Kasumi-1 (cell line): ENCODE data around the gene THOC3.
"Not testable (repeated sequence)": the region's sequence is repeated elsewhere in the genome, so short reads cannot be mapped to it uniquely, and the experiment has no call there.

Source experiments
- DNase-seq, 2 experiments: peaks; one replicate each; lab custom pipeline; 2025; lab: John Stamatoyannopoulos, UW

The THOC3 gene

GRCh38 chr5:175938489-175938888, 29.6 kb downstream of the THOC3 start:
- not testable (repeated sequence) for DNase-seq

DNA sequence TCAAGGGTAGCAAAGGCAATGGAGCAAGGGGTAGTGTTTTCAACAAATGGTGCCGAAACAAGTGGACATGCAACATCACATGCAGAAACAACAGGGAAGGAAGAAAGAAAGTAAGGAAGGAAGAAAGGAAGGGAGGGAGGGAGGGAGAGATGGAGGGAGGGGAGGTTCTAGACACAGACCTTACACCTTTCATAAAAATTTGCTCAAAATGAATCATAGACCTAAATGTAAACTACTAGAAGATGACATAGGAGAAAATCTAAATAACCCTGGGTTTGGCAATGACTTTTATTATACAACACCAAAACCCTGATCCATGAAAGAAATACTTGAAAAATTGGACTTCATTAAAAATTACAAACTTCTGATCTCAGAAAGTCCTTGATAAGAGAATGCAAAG, 39.4 kb downstream of the THOC3 start:
- DNase-seq, result not testable (repeated sequence)

DNA sequence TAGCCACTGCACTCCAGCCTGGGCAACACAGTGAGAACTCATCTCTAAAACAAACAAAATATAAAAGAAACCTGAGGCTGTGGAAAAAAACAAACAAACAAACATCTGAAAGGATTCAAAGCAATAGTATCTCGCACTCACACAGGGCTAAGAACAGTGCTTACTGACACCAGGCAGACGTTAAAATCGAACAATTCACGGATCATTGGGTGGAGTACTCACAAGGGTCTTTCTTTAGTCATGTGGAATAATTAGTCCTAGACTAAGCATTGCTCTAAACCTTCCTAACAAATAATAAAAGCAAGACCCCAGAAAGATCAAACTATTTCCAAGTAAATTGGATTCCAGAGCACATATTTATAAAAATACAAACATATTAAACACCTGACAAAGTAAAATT, 43.0 kb downstream of the THOC3 start:
- not testable (repeated sequence) for DNase-seq

- no peak for DNase-seq
Measured at GRCh38 chr5:175922192-175922885, 45.8 kb downstream of the THOC3 start.

GRCh38 chr5:175921061-175921730, 46.9 kb downstream of the THOC3 start:
- no peak for DNase-seq

DNA sequence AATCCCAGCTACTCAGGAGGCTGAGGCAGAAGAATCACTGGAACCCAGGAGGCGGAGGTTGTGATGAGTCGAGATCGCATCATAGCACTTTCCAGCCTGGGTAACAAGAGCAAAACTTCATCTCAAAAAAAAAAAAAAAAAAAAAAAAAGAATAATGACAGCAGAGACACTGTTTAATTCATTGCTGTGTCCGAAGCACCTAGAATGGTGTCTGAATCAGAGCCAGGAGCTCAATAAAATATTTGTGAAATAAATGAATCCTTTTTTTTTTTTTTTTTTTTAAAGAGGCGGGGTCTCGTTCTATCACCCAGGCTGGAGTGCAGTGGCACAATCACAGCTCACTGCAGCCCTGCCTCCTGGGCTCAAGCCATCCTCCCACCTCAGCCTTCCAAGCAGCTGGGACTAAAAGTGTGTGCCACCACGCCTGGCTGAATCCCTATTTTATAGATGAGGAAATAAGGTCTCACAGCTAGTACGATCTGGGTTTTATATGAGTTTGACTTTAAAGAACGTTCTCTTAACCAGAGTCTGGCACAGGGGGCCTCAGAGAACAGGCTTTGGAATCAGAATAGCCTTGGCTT, 47.8 kb downstream of the THOC3 start:
- DNase-seq, result no peak

DNA sequence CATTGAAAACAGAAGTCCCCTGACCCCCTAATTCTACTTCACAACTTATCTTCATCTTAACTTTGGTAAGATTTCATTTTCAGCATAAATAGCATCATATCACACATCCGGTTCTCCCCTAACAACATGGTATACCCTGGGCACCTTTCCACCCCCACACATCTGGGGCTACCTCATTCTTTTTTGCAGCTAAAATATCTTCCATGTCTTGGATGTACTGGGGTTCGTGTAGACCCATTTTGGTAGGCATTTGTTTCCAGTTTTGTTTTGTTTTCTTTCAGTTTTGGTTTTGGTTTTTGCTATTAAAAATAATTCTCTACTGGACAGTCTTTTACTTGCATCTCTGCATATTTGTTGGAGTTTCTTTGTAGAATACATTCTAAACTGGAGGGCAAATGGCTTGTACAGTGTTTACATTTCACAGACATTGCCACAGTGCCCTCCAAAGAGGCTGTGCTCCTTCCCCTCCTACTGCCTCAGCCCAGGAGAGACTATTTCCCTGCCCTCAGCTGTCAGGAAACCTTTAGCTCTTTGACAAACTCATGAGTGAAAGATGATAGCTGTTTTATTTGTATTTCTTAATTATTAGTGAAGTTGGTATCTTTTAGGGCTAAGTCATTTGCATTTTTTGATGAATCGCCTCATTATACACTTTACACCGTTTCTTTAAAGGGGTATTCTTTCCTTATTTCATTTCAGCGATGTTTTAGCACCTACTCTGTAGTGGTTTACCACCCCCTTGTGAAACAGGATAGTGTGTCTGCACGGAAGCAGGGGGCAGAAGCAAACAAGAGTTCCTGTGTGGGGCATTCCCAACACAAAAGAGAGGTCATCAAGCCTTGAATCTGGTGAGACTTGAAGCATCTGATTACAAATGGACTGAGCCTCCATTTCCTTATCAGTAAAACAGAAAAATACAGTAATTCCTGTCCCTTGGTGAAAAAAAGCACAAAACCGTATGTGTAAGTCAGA, 52.8 kb downstream of the THOC3 start:
- DNase-seq, result not testable (repeated sequence)

GRCh38 chr5:175913835-175914672, 54.1 kb downstream of the THOC3 start:
- not testable (repeated sequence) for DNase-seq

GRCh38 chr5:175910072-175910471, 58.0 kb downstream of the THOC3 start:
- DNase-seq, result not testable (repeated sequence)
